ENCODE results near the gene RGS12. TPM values are rescaled to one million over a fixed set of nuclear protein-coding genes. Genes with fewer than 3 reads are reported as not detected.
A peak's percentile ranks its signal among the peaks of the same experiment; 100 is the strongest.

The RGS12 gene
- total and polyA plus RNA-seq, 2 of the 13 experiments (the other 11 are each of a cell fraction or from before 2014, with no cell fraction given) = 21.0 to 27.7 TPM

GRCh38 chr4:3244002-3244401 lies 48.8 kb upstream of the RGS12 start:
- no peak for FAIRE-seq
- no peak for DNase-seq (ENCODE audit: low spot score)
- in situ Hi-C loops (cut with HindIII; ENCODE audit: extremely low pct_ligation_motif_present, low pct_unique_long_range_greater_than_20kb) = no loop called here
- no peak for TF ChIP-seq MZF1 (CRISPR knock-in tag; IDR thresholded peaks at IDR 0.05; ENCODE audit: borderline replicate concordance)
- TF ChIP-seq RBM22 (optimal IDR thresholded peaks at IDR 0.05; ENCODE audit: low read length) = peak; percentile 14
- BruUV-seq (replicated peaks) = no TSS peak
- peaks cover 10 to 24% of the 10 kb centered on the region in 2 experiments; a peak in 4 of 5 replicates for H3K36me3 ChIP-seq (replicated peaks in 1 of 2; ENCODE audit: control insufficient read depth in 1 of 2, insufficient read depth in 2 of 2, low read length in 2 of 2)
- peaks cover 8% of the 10 kb centered on the region for H3K4me1 ChIP-seq (ENCODE audit: insufficient read depth, low read length)
- no peak overlapping the region for H2AFZ ChIP-seq (ENCODE audit: low read length)
- H3K27ac ChIP-seq (ENCODE audit: extremely low read length, insufficient read depth, low read length) = no peak overlapping the region
- H3K79me2 ChIP-seq (ENCODE audit: insufficient read depth, low read length) = no peaks in the 10 kb centered on the region
- no peak overlapping the region for H3K4me2 ChIP-seq (ENCODE audit: low read depth, low read length)
- H4K20me1 ChIP-seq (ENCODE audit: insufficient read depth, low read length) = 0 out of 2 replicates have a peak, but pooled peaks cover 3% of the 10 kb centered on the region
- no peak for ATAC-seq
- H3K4me3 ChIP-seq (replicated peaks in 1 of 3; ENCODE audit: insufficient read depth in 1 of 3, low read depth in 2 of 3, low read length in 3 of 3) = no peak overlapping the region
- H3K9me3 ChIP-seq (ENCODE audit: low read length) = no peaks in the 10 kb centered on the region
- intact Hi-C loops (cut with micrococcal nuclease; ENCODE audit: unreplicated experiment) = no loop called here
- CTCF ChIA-PET (ENCODE audit: low intra/inter-chr PET ratio, low total read pairs) = no interaction called here
- H3K9ac ChIP-seq (ENCODE audit: insufficient read depth, low read depth, low read length) = no peak overlapping the region
- POLR2A ChIA-PET = no interaction called here
- WGBS (ENCODE audit: low lambda C conversion rate) = no CpG with 5 or more reads among the region's 1 CpG
- no peaks in the 10 kb centered on the region for H3K27me3 ChIP-seq (ENCODE audit: control insufficient read depth in 1 of 2, insufficient read depth in 2 of 2, low read length in 2 of 2)

- ChIA-PET POLR2A (no interaction called here), CTCF (ENCODE audit: low intra/inter-chr PET ratio, low total read pairs) (no interaction called here)
- Histone ChIP-seq H3K27ac (ENCODE audit: extremely low read length, insufficient read depth, low read length) (no peak overlapping the region), H3K4me3 (replicated peaks in 1 of 3; ENCODE audit: insufficient read depth in 1 of 3, low read depth in 2 of 3, low read length in 3 of 3) (no peak overlapping the region), H3K4me2 (ENCODE audit: low read depth, low read length) (no peak overlapping the region), H3K36me3 (replicated peaks in 1 of 2; ENCODE audit: control insufficient read depth in 1 of 2, insufficient read depth in 2 of 2, low read length in 2 of 2) (peaks cover 9 to 19% of the 10 kb centered on the region in 2 experiments; a peak in 4 of 5 replicates), H3K79me2 (ENCODE audit: insufficient read depth, low read length) (no peaks in the 10 kb centered on the region), H3K9ac (ENCODE audit: insufficient read depth, low read depth, low read length) (no peak overlapping the region), H2AFZ (ENCODE audit: low read length) (no peak overlapping the region), H3K27me3 (ENCODE audit: control insufficient read depth in 1 of 2, insufficient read depth in 2 of 2, low read length in 2 of 2) (no peaks in the 10 kb centered on the region), H3K4me1 (ENCODE audit: insufficient read depth, low read length) (peaks cover 8% of the 10 kb centered on the region), H4K20me1 (ENCODE audit: insufficient read depth, low read length) (0 out of 2 replicates have a peak, but pooled peaks cover 3% of the 10 kb centered on the region), H3K9me3 (ENCODE audit: low read length) (no peaks in the 10 kb centered on the region)
- ATAC-seq (no peak), FAIRE-seq (no peak), DNase-seq (ENCODE audit: low spot score) (no peak)
- BruUV-seq (replicated peaks) = no TSS peak
- intact Hi-C loops (cut with micrococcal nuclease; ENCODE audit: unreplicated experiment) (no loop called here), in situ Hi-C loops (cut with HindIII; ENCODE audit: extremely low pct_ligation_motif_present, low pct_unique_long_range_greater_than_20kb) (no loop called here)
- TF ChIP-seq AGO2 (optimal IDR thresholded peaks at IDR 0.05; ENCODE audit: low read depth, low read length) = peak; percentile 4
- no peak for TF ChIP-seq GRHL1 (CRISPR knock-in tag; conservative IDR thresholded peaks at IDR 0.05)
- no peak for TF ChIP-seq ZNF383 (CRISPR knock-in tag; IDR thresholded peaks at IDR 0.05; ENCODE audit: borderline replicate concordance)
- WGBS (ENCODE audit: low lambda C conversion rate) = 90% methylated on average over 2 of the region's 9 CpGs
These were observed 48.1 kb upstream of the RGS12 start for GRCh38 chr4:3244747-3245146.

Data from HepG2 (cell line).